GM12891 (cell line): ENCODE data around the gene NCS1.
A peak's percentile ranks its signal among the peaks of the same experiment; 100 is the strongest.

Source experiments
- DNase-seq: peaks from one replicate; pipeline ENCODE4 v3.0.0; 2011; ENCODE audit warnings: low spot score; ENCODE audit not compliant: insufficient read length
- FAIRE-seq: peaks from 2 replicates; lab custom pipeline; 2011; peaks lifted over from hg19 to GRCh38; lab: Jason Lieb, UNC
- PAX5 ChIP-seq: IDR thresholded peaks from 2 replicates; pipeline ENCODE4 v1.6.1; 2011; ENCODE audit warnings: low read length, moderate library complexity, mild to moderate bottlenecking; ENCODE audit not compliant: insufficient read depth, severe bottlenecking
- POLR2A ChIP-seq: IDR thresholded peaks from 2 replicates; pipeline ENCODE4 v1.6.1; 2011; ENCODE audit warnings: low read depth, low read length, control low read depth
- POLR2AphosphoS5 ChIP-seq: IDR thresholded peaks from 2 replicates; pipeline ENCODE4 v1.6.1; 2011; ENCODE audit warnings: low read depth, low read length, control low read depth
- POU2F2 ChIP-seq: IDR thresholded peaks from 2 replicates; pipeline ENCODE4 v1.6.1; 2011; ENCODE audit warnings: low read depth, mild to moderate bottlenecking, control low read depth, low read length, moderate library complexity
- SPI1 ChIP-seq: IDR thresholded peaks from 2 replicates; pipeline ENCODE4 v1.6.1; 2011; ENCODE audit warnings: low read depth, low read length, control low read depth
- TAF1 ChIP-seq: IDR thresholded peaks from 2 replicates; pipeline ENCODE4 v1.6.1; 2011; ENCODE audit warnings: low read depth, low read length, control low read depth

The NCS1 gene

GRCh38 chr9:130235558-130236435, 63.6 kb downstream of the NCS1 start:
- TF ChIP-seq POU2F2 (0 out of 2 replicates have a peak, but pooled peaks have one; percentile 20), POLR2AphosphoS5 (no peak)
- FAIRE-seq (peak; percentile 69), DNase-seq (peak; percentile 66)

DNA sequence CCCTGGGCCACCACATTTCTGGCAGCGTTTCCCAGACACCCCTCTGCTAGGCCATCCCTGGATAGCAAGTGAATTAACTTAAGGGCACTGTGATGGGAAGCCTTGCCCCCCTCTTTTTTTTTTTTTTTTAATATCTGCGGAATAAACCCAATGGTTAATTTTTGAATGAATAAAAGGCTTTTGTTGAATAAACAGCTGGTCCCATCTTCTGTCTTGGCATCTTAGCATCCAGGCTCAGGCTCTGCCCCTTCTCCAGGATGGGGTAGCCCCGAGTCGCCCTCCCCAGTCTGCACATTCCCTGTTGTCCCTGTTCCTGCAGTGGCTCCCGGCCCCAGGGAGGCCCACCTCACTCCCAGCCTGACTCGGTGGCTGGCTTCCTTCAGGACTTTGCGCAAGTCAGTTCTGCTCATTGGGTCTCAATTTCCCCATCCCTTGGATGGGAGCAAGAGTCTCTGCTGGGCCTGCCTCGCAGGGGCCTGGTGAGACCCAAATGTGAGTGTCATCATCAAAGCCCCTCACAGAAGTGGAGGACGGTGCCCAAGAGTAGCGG, 64.3 kb downstream of the NCS1 start:
- no peak for FAIRE-seq
- no peak for DNase-seq
- TF ChIP-seq POLR2A (no peak), POU2F2 (no peak), PAX5 (no peak), SPI1 (no peak), TAF1 (no peak)

DNA sequence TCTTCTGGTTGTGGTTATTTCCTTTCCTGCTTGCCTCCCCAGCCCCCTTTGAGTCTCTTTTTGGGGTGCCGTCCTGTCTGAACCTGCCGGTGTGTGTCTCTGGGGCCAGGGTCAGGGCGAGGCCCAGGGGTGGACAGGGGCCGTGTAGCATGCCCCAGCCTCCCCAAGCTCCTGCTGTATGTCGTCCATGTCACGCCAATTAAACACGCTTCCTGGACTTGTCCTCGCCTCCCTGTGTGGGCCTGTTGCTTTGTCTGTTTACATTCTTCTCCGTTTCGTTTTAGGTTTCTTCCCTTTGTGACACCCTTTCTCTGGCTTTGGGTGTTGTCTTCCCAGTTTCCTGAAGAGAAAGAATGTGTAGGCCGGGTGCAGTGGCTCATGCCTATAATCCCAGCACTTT, 64.9 kb downstream of the NCS1 start:
- DNase-seq: no peak
- TF ChIP-seq TAF1 (no peak), POLR2AphosphoS5 (no peak), POU2F2 (no peak), PAX5 (no peak), SPI1 (no peak), POLR2A (no peak)
- FAIRE-seq: no peak

DNA sequence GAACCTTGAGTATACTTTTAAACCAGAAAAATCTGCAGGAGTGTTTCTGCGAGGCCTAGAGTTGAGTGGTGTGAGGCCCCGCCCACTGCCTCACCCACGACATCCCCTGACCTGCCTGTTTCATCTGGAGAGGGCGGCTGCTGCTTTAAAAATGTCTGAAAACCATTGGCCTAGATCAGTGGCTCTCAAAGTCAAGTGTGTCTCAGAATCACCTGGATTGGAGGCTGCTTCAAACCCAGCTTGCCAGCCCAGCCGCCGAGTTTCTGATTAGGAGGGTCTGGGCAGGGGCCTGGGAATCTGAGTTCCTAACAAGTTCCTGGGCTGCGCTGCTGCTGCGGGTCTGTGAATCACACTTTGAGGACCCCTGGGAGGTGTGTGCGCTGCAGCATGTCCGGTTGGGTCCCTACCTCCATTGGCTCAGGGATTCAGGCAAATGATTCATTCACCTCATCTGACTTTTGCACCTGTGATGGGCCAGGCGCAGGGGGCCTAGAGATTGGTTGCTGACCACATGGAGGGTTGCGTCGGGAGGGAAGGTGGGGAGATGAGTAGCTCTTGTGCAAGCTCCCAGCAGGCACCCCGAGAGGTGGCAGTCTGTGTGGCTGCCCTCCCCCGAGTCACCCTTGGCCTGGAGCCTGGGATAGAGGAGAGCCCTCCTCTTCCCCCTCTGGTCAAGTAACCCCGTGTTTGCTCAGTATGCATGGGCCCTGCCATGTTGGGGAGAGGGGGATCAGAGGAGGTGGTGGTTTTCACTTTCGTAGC, 65.7 kb downstream of the NCS1 start:
- FAIRE-seq: no peak
- no peak for TF ChIP-seq PAX5
- no peak for TF ChIP-seq POLR2AphosphoS5
- TF ChIP-seq TAF1: no peak
- TF ChIP-seq POU2F2: no peak
- no peak for TF ChIP-seq SPI1
- no peak for TF ChIP-seq POLR2A
- DNase-seq: no peak

DNA sequence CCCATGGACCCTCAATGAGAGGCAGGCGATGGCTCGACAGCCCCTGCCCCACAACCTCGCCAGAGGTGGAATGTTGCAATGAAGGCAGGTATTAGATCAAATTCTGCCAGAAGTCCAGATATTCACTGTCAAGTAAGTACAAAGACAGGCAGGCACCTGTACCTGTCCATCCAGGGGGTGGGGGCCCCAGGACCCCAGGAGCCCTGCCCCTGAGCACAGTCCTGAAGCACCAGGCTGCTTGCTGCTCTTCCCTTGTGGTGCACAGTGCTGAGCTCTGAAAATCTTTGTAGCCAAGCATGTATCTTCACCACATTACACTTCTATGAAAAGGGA, 67.1 kb downstream of the NCS1 start:
- DNase-seq (no peak), FAIRE-seq (no peak)
- TF ChIP-seq POU2F2: no peak
- TF ChIP-seq POLR2AphosphoS5: no peak
- TF ChIP-seq PAX5: no peak
- no peak for TF ChIP-seq POLR2A
- no peak for TF ChIP-seq SPI1
- no peak for TF ChIP-seq TAF1

GRCh38 chr9:130239741-130240241, 67.6 kb downstream of the NCS1 start:
- TF ChIP-seq POU2F2 (peak; percentile 91), PAX5 (peak; percentile 89), TAF1 (no peak)
- FAIRE-seq: peak; percentile 85
- DNase-seq: no peak

- TF ChIP-seq PAX5: no peak
- peak; percentile 26; the same call in 1 of the 2 replicates for TF ChIP-seq SPI1
- FAIRE-seq: peak; percentile 90
- DNase-seq: no peak
Measured at GRCh38 chr9:130240410-130241197, 68.4 kb downstream of the NCS1 start.

DNA sequence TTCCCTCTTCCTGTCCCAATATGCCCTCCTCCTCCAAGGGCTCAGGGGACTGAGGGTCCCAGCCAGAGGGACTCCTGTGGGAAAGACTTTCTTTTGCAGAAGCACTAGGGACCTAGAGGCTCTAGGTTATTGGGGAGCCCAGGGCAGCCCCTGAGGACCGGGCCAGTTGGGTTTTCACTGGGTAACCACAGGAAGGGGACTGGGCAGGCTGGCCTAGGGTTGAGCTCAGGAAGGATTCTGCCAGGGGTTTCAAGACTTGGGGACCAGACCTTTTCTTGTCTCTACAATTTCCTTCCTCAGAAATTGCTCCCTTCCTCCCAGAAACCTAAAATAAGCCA, 69.0 kb downstream of the NCS1 start:
- no peak for FAIRE-seq

DNA sequence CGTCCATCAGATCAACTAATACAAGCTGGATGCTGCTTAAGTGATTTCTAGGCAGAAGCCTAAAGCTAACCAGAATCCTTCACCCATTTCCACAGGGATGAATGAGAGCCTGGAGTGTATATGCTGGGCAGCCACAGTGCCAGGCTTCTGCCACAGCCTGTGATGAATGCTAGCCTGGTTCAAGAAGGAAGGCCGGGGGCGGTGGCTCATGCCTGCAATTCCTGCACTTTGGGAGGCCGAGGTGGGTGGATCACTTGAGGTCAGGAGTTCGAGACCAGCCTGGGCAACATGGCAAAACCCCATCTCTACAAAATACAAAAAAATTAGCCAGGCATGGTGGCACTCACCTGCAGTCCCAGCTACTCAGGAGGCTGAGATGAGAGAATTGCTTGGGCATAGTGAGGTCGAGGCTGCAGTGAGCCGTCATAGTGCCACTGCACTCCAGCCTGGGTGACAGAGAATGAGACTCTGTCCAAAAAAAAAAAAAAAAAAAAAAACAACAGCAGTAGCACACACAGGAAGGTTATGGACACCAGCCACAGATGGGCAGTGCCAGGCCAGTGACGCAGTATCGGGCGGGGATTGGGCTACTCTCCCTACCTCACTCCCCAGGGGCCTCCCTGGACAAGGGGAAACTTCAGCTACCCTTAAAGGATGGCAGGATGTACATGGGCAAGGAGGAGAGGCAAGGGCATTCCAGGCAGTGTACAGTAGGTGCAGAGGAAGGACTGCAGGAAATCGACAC, 70.2 kb downstream of the NCS1 start:
- FAIRE-seq (no peak), DNase-seq (no peak)
- TF ChIP-seq PAX5 (no peak), POLR2AphosphoS5 (no peak), POLR2A (no peak), SPI1 (no peak), POU2F2 (no peak), TAF1 (no peak)

More for the DNA sequence above, 69.0 kb downstream of the NCS1 start:
- TF ChIP-seq POLR2AphosphoS5 (no peak), SPI1 (no peak), POU2F2 (no peak), POLR2A (no peak), TAF1 (no peak), PAX5 (no peak)
- DNase-seq: no peak
